Measurements from ENCODE around the gene GTF2A2.
"Not testable (repeated sequence)": the region's sequence is repeated elsewhere in the genome, so short reads cannot be mapped to it uniquely, and the experiment has no call there.

The GTF2A2 gene

DNA sequence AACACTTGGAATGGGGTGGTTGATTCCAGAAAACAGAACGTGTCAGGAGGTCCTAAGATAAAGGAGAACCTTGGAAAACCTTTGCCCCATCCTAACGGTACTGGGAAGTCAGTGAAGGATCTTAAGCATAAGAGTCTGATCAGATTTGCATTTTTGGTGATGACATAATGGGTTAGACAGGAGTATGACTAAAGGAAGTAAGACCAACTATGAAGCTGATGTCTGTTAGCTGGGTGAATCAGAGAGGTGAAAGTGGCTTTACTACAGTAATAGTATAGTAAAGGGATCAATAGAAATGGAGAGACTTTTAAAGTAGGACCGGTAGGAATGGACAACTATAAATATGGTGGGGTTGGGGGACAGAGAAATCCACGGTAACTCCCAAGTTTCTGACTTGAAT is 12.6 kb downstream of the GTF2A2 start:
- DNase-seq (ENCODE audit: low read depth in 1 of 2, low spot score in 1 of 2), result no peak
- no peak for TF ChIP-seq POLR2AphosphoS5 (IDR thresholded peaks at IDR 0.05; ENCODE audit: low read depth)
- TF ChIP-seq SPI1 (IDR thresholded peaks at IDR 0.05; ENCODE audit: borderline replicate concordance, low read depth), result no peak
- no peak for TF ChIP-seq GABPA (IDR thresholded peaks at IDR 0.05; ENCODE audit: low read depth)
- TF ChIP-seq, protein P1, sequence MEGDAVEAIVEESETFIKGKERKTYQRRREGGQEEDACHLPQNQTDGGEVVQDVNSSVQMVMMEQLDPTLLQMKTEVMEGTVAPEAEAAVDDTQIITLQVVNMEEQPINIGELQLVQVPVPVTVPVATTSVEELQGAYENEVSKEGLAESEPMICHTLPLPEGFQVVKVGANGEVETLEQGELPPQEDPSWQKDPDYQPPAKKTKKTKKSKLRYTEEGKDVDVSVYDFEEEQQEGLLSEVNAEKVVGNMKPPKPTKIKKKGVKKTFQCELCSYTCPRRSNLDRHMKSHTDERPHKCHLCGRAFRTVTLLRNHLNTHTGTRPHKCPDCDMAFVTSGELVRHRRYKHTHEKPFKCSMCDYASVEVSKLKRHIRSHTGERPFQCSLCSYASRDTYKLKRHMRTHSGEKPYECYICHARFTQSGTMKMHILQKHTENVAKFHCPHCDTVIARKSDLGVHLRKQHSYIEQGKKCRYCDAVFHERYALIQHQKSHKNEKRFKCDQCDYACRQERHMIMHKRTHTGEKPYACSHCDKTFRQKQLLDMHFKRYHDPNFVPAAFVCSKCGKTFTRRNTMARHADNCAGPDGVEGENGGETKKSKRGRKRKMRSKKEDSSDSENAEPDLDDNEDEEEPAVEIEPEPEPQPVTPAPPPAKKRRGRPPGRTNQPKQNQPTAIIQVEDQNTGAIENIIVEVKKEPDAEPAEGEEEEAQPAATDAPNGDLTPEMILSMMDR (IDR thresholded peaks at IDR 0.05; ENCODE audit: insufficient read depth, low read length), result no peak
- TF ChIP-seq, protein P2, sequence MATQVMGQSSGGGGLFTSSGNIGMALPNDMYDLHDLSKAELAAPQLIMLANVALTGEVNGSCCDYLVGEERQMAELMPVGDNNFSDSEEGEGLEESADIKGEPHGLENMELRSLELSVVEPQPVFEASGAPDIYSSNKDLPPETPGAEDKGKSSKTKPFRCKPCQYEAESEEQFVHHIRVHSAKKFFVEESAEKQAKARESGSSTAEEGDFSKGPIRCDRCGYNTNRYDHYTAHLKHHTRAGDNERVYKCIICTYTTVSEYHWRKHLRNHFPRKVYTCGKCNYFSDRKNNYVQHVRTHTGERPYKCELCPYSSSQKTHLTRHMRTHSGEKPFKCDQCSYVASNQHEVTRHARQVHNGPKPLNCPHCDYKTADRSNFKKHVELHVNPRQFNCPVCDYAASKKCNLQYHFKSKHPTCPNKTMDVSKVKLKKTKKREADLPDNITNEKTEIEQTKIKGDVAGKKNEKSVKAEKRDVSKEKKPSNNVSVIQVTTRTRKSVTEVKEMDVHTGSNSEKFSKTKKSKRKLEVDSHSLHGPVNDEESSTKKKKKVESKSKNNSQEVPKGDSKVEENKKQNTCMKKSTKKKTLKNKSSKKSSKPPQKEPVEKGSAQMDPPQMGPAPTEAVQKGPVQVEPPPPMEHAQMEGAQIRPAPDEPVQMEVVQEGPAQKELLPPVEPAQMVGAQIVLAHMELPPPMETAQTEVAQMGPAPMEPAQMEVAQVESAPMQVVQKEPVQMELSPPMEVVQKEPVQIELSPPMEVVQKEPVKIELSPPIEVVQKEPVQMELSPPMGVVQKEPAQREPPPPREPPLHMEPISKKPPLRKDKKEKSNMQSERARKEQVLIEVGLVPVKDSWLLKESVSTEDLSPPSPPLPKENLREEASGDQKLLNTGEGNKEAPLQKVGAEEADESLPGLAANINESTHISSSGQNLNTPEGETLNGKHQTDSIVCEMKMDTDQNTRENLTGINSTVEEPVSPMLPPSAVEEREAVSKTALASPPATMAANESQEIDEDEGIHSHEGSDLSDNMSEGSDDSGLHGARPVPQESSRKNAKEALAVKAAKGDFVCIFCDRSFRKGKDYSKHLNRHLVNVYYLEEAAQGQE (IDR thresholded peaks at IDR 0.05; ENCODE audit: insufficient replicate concordance, low read depth), result no peak
- Histone ChIP-seq H3K4me3 (replicated peaks; ENCODE audit: insufficient read depth, low read length) (no peak overlapping the region), H3K27ac (replicated peaks) (no peak overlapping the region), H3K27me3 (ENCODE audit: insufficient read depth, poor library complexity, severe bottlenecking) (no peaks in the 10 kb centered on the region)

DNA sequence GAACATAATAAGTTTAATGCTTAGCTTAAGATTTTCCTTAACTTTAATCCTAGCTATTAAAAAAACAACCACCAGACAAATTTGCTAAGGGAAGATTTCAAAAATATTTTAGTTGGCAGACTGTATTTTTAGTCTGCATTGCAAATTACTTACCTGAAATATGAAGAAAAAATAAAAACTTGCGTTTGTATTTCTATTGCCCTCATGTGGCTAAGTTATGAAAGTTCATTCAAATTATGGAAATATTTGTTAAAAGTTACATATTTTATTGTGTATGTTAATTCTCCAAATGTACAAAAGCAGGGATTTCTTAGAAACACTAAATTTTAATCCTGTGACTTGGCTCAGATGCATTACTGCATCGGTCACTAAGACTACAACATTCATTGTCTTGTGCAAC is 15.0 kb downstream of the GTF2A2 start:
- DNase-seq (ENCODE audit: low read depth in 1 of 2, low spot score in 1 of 2), result no peak
- no peaks in the 10 kb centered on the region for H3K27me3 ChIP-seq (ENCODE audit: insufficient read depth, poor library complexity, severe bottlenecking)
- no peak overlapping the region for H3K27ac ChIP-seq (replicated peaks)
- TF ChIP-seq, protein P2 (IDR thresholded peaks at IDR 0.05; ENCODE audit: insufficient replicate concordance, low read depth), result no peak
- TF ChIP-seq GABPA (IDR thresholded peaks at IDR 0.05; ENCODE audit: low read depth), result no peak
- H3K4me3 ChIP-seq (replicated peaks; ENCODE audit: insufficient read depth, low read length), result no peak overlapping the region

DNA sequence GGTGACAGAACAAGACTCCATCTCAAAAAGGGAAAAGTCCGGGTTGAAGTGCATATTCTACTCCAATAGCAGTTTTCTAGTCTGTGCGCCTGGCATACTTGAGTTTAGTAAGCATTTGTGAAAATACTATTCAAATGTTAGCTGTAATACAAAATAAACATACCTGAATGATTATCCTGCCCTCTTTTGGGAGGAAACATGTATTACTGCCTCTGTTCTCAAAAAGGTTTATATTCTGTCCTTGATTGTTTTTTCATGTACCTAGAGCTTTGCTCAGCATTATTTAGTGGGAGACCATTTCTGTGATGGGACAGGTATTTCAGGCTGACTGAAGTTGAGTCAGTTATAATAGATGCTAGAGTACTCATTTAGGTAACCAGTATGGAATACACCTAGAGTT is 19.8 kb downstream of the GTF2A2 start:
- DNase-seq (ENCODE audit: low read depth in 1 of 2, low spot score in 1 of 2); H3K27me3 ChIP-seq (ENCODE audit: insufficient read depth, poor library complexity, severe bottlenecking); H3K4me3 ChIP-seq (replicated peaks; ENCODE audit: insufficient read depth, low read length); H3K27ac ChIP-seq (replicated peaks): not testable (repeated sequence)

DNA sequence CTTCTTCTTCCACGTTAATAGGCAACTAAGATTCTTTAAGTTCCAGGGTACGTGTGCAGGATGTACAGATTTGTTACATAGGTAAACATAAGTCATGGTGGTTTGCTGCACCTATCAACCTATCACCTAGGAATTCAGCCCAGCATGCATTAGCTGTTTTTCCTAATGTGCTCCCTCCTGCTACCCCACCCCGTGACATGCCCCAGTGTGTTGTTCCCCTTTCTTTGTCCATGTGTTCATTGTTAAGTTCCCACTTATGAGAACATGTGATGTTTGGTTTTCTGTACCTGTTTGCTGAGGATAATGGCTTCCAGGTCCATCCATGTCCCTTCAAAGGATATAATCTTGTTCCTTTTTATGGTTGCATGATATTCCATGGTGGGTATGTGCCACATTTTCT is 21.1 kb downstream of the GTF2A2 start:
- Histone ChIP-seq H3K27me3 (ENCODE audit: insufficient read depth, poor library complexity, severe bottlenecking) (no peaks in the 10 kb centered on the region), H3K27ac (replicated peaks) (no peak overlapping the region), H3K4me3 (replicated peaks; ENCODE audit: insufficient read depth, low read length) (no peak overlapping the region)
- TF ChIP-seq, protein P2 (IDR thresholded peaks at IDR 0.05; ENCODE audit: insufficient replicate concordance, low read depth), result no peak
- TF ChIP-seq POLR2AphosphoS5 (IDR thresholded peaks at IDR 0.05; ENCODE audit: low read depth) (no peak), SPI1 (IDR thresholded peaks at IDR 0.05; ENCODE audit: borderline replicate concordance, low read depth) (no peak), GABPA (IDR thresholded peaks at IDR 0.05; ENCODE audit: low read depth) (no peak)
- TF ChIP-seq, protein P1 (IDR thresholded peaks at IDR 0.05; ENCODE audit: insufficient read depth, low read length), result no peak
- peak in 1 of 2 experiments; percentile 31 for DNase-seq (ENCODE audit: low read depth in 1 of 2, low spot score in 1 of 2)
